ACC112 (cell line): ENCODE data around the gene CREB5.

Source experiments
- H2AFZ ChIP-seq: fragments of 200-600 bp; sonication (generic); one replicate; pipeline ENCODE4 v1.6.0; 2017; ENCODE audit warnings: antibody characterized with exemption, low read length; ENCODE audit not compliant: unreplicated experiment
- H3K27ac ChIP-seq: fragments of 200-600 bp; sonication (generic); 2 replicates; pipeline ENCODE4 v1.5.1; 2014; ENCODE audit warnings: low read depth, mild to moderate bottlenecking, antibody characterized with exemption, low read length, moderate library complexity
- H3K27me3 ChIP-seq: fragments of 200-600 bp; sonication (generic); 2 replicates; pipeline ENCODE4 v1.6.1; 2014; ENCODE audit warnings: mild to moderate bottlenecking, antibody characterized with exemption, low read length, moderate library complexity, mixed read lengths; ENCODE audit not compliant: insufficient read depth
- H3K36me3 ChIP-seq: fragments of 200-600 bp; sonication (generic); 2 replicates; pipeline ENCODE4 v1.6.1; 2016; ENCODE audit warnings: mild to moderate bottlenecking, antibody characterized with exemption, low read length, moderate library complexity, mixed read lengths; ENCODE audit not compliant: insufficient read depth
- H3K4me1 ChIP-seq: fragments of 200-600 bp; sonication (generic); one replicate; pipeline ENCODE4 v1.6.1; 2016; ENCODE audit warnings: low read length, mixed read lengths; ENCODE audit not compliant: insufficient read depth, unreplicated experiment, control insufficient read depth
- H3K4me3 ChIP-seq: fragments of 200-600 bp; sonication (generic); 2 replicates; pipeline ENCODE4 v1.5.1; 2014; ENCODE audit warnings: mild to moderate bottlenecking, low read depth, low read length
- H3K79me2 ChIP-seq: fragments of 200-600 bp; sonication (generic); one replicate; pipeline ENCODE4 v1.6.0; 2016; ENCODE audit warnings: low read length; ENCODE audit not compliant: control insufficient read depth, unreplicated experiment, insufficient read depth

The CREB5 gene

GRCh38 chr7:28705350-28705749 is 293.0 kb downstream of the CREB5 start:
- H3K79me2 ChIP-seq: no peaks in the 10 kb centered on the region
- no peak overlapping the region for H2AFZ ChIP-seq
- H3K4me1 ChIP-seq: peaks cover 5% of the 10 kb centered on the region
- no peak overlapping the region for H3K4me3 ChIP-seq
- H3K36me3 ChIP-seq: no peaks in the 10 kb centered on the region
- no peaks in the 10 kb centered on the region for H3K27me3 ChIP-seq
- H3K27ac ChIP-seq: no peak overlapping the region

GRCh38 chr7:28706584-28706983 is 294.3 kb downstream of the CREB5 start:
- Histone ChIP-seq H3K4me3 (no peak overlapping the region), H3K36me3 (no peaks in the 10 kb centered on the region), H3K27me3 (no peaks in the 10 kb centered on the region), H2AFZ (no peak overlapping the region), H3K4me1 (peaks cover 5% of the 10 kb centered on the region), H3K79me2 (no peaks in the 10 kb centered on the region), H3K27ac (no peak overlapping the region)

DNA sequence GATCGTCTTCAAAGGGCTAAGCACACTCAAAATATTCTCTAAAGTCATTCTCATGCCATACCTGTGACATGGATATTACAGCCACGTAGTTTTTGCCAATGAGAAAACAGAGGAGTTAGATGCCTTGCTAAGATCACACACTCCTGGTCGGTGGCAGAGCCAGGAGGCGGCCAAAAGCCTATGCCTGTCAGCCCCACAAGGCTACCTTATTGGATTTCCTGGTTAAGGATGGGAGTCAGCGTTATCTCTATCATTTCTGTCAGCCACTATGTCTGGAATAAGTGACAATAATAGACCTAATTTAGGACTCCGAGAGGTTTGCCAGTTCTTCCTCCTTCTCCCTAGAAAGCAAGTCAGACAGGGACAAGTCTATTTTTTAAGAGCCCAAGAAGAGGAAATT is 295.0 kb downstream of the CREB5 start:
- Histone ChIP-seq H3K27ac (no peak overlapping the region), H3K4me1 (peaks cover 5% of the 10 kb centered on the region), H3K4me3 (no peak overlapping the region), H3K79me2 (no peaks in the 10 kb centered on the region), H3K27me3 (no peaks in the 10 kb centered on the region), H3K36me3 (no peaks in the 10 kb centered on the region), H2AFZ (no peak overlapping the region)

DNA sequence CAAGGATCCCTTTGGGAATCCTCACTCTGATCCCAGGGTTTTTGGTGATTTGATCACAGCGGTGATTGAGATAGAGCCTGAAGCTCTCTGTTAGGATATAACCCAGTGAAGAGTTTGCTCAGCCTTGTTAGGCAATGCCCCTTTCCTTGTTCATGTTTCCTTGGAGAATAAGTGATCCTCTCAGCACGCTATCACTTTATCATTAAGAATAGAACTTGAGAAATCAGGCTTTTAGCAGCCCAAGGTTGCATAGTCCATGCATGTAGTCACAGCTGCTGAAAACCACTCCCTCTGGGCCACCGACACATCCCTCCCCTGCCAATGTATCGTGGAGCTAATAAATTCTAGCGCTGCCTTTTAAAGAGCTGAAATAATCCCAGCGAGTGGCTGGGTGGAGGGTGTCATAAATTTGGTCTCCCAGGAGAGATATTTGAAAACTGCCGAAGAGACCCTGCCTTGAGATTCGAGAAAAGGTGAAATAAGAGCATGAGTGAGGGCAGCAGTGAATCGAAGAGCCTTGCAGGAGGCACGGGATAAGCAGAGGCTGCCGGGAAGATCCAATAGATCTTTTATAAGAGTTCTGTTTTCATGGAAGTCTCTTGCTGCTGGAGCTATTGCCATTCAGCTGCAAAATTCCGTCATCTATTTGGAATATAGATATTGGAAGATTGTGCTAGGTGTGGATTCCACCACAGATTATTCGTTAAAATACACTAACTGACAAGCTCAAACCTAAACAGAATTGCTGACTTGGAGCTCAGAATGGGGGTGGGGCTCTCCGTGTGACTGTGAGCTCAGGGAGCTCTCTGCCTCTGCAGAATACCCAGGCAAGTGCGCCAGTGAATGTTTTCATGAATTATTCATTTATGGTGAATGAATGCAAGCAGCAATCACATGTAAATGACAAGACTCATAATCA is 296.0 kb downstream of the CREB5 start:
- Histone ChIP-seq H3K27ac (no peak overlapping the region), H3K79me2 (no peaks in the 10 kb centered on the region), H2AFZ (no peak overlapping the region), H3K36me3 (no peaks in the 10 kb centered on the region), H3K27me3 (no peaks in the 10 kb centered on the region), H3K4me1 (peaks cover 5% of the 10 kb centered on the region), H3K4me3 (peak overlapping the region; percentile 46; the same call in 1 of the 2 replicates)

DNA sequence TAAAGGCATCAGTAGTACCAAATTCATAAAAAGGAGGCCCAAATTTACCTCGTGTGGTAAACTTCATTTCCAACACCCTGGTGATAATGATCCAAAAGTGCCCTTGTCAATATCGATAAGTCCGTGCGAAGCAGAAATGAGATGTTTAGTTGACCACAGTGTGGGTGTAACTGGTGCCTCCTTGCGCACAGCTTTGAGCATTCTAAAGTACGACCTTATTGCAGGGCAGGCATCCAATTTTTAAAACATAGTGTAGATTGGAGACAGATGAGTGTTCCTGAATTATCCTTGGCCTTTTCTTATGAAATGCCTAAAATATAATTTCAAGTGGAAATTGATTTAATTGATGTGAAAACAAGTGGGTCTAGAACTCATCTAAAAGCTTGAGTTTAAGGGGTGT is 297.4 kb downstream of the CREB5 start:
- peaks cover 5% of the 10 kb centered on the region for H3K4me1 ChIP-seq
- H3K4me3 ChIP-seq: no peak overlapping the region
- no peaks in the 10 kb centered on the region for H3K27me3 ChIP-seq
- no peaks in the 10 kb centered on the region for H3K79me2 ChIP-seq
- no peak overlapping the region for H3K27ac ChIP-seq
- no peak overlapping the region for H2AFZ ChIP-seq
- H3K36me3 ChIP-seq: no peaks in the 10 kb centered on the region

- Histone ChIP-seq H2AFZ (no peak overlapping the region), H3K27me3 (no peaks in the 10 kb centered on the region), H3K79me2 (no peaks in the 10 kb centered on the region), H3K4me1 (peaks cover 5% of the 10 kb centered on the region), H3K36me3 (no peaks in the 10 kb centered on the region), H3K4me3 (no peak overlapping the region), H3K27ac (no peak overlapping the region)
Measured at GRCh38 chr7:28711114-28711513, 298.8 kb downstream of the CREB5 start.

DNA sequence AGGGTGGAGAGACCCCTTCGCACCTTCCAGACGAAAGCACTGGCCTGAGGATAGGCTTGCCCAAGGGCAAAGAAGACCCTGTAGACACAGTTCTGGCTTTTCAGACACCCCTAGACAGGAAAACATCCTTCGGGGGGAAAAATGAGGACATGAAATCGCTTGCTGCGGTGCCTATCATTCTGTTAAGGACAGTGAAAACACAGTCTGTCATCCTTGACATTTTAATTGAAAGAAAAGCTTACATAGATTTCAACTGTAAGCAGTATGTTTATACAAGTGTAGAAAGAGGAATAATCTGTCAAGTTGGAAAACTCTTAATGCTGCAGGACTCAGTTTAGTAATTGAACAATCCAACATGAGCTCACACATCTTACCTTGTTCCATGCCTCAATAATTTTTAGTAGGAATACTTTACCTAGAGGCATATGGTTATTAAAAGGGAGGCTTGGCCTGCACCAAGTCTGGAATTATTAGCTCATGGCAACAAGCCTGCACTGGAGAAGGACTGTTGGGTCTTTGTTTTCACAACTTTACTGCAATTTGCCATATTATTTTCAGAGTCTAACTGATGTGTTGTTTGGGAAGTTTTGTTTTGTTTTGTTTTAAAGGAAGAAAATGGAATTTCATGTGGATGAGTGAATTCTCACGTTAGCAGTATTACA is 302.3 kb downstream of the CREB5 start:
- Histone ChIP-seq H3K79me2 (no peaks in the 10 kb centered on the region), H2AFZ (no peak overlapping the region), H3K36me3 (no peaks in the 10 kb centered on the region), H3K4me1 (no peaks in the 10 kb centered on the region), H3K27ac (no peak overlapping the region), H3K27me3 (no peaks in the 10 kb centered on the region), H3K4me3 (no peak overlapping the region)

DNA sequence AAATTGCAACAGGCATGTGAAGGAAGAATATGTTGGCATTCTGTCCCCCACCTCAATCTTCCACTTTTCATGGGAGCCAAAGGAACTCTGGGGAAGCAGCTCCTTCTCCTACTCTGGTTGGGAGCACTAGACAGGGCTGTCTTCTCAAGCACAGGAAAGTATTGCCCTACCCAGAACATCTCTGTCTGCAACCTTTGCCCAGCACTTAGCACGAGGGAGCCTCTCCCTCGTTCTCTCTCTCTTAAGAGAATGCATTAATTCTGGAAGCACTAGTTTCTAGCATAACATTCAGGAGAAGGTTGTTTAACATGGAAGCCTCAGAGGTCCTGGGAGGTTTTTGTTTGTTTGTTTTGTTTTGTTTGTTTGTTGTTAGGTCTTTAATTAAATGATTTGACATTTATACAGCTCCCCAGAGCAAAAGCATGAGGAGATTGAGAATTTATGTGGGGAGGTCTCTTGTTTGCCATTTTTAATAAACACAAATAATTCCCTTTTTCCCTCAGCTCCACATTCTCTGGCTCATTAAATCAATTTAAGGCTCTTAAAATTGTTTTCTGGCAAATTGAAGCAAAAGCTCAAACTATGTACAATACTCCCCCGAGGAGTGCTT is 305.2 kb downstream of the CREB5 start:
- no peaks in the 10 kb centered on the region for H3K4me1 ChIP-seq
- H3K27me3 ChIP-seq: no peaks in the 10 kb centered on the region
- H3K36me3 ChIP-seq: no peaks in the 10 kb centered on the region
- H3K79me2 ChIP-seq: no peaks in the 10 kb centered on the region
- H2AFZ ChIP-seq: no peak overlapping the region
- no peak overlapping the region for H3K4me3 ChIP-seq
- H3K27ac ChIP-seq: no peak overlapping the region

- Histone ChIP-seq H3K4me1 (no peaks in the 10 kb centered on the region), H3K27me3 (no peaks in the 10 kb centered on the region), H2AFZ (no peak overlapping the region), H3K4me3 (no peak overlapping the region), H3K36me3 (no peaks in the 10 kb centered on the region), H3K27ac (no peak overlapping the region), H3K79me2 (no peaks in the 10 kb centered on the region)
Measured at GRCh38 chr7:28718055-28718481, 305.8 kb downstream of the CREB5 start.

GRCh38 chr7:28718545-28718944 is 306.2 kb downstream of the CREB5 start:
- H3K4me3 ChIP-seq: no peak overlapping the region
- H3K36me3 ChIP-seq: no peaks in the 10 kb centered on the region
- H3K27ac ChIP-seq: no peak overlapping the region
- H3K27me3 ChIP-seq: no peaks in the 10 kb centered on the region
- H2AFZ ChIP-seq: no peak overlapping the region
- no peaks in the 10 kb centered on the region for H3K4me1 ChIP-seq
- no peaks in the 10 kb centered on the region for H3K79me2 ChIP-seq
